ENCODE measurements around the gene MAP2. TPM values are rescaled to one million over a fixed set of nuclear protein-coding genes. Genes with fewer than 3 reads are reported as not detected.

MAP2 gene
- total RNA-seq, 3 donors from 2014 or later: 8.2 to 18.6 (median 11.5) TPM

DNA sequence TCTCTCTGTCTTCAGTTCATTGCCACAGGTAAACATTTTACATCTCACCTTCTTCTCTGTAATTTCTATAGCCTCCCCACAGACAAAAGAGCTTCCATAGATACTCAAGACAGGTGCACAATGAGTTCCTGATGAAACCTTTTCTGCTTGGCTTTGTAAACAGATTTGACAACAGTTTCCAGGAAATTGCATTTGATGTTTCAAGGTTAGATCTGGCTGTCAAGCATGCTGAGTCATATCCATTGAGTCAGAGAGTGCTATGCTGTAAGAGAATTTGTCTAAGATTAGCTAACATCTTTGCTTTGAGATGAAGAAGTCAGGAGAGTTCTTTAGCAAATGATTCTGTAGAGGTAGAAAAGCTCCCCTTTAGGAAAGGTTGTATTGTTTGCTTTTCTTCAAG lies 40.6 kb upstream of the MAP2 start:
- Histone ChIP-seq H3K27ac (no peak overlapping the region), H3K9me3 (no peaks in the 10 kb centered on the region), H3K4me1 (no peaks in the 10 kb centered on the region), H3K36me3 (no peaks in the 10 kb centered on the region), H3K4me3 (no peak overlapping the region), H3K27me3 (no peaks in the 10 kb centered on the region)
- intact Hi-C loops (cut with DNase I; ENCODE audit: low total_unique reads): no loop called here
- DNase-seq (ENCODE audit: low spot score in 2 of 2): no peak
- TF ChIP-seq POLR2AphosphoS5 (IDR thresholded peaks at IDR 0.05) (no peak), POLR2A (IDR thresholded peaks at IDR 0.05) (no peak)
- TF ChIP-seq, protein P1, sequence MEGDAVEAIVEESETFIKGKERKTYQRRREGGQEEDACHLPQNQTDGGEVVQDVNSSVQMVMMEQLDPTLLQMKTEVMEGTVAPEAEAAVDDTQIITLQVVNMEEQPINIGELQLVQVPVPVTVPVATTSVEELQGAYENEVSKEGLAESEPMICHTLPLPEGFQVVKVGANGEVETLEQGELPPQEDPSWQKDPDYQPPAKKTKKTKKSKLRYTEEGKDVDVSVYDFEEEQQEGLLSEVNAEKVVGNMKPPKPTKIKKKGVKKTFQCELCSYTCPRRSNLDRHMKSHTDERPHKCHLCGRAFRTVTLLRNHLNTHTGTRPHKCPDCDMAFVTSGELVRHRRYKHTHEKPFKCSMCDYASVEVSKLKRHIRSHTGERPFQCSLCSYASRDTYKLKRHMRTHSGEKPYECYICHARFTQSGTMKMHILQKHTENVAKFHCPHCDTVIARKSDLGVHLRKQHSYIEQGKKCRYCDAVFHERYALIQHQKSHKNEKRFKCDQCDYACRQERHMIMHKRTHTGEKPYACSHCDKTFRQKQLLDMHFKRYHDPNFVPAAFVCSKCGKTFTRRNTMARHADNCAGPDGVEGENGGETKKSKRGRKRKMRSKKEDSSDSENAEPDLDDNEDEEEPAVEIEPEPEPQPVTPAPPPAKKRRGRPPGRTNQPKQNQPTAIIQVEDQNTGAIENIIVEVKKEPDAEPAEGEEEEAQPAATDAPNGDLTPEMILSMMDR (IDR thresholded peaks at IDR 0.05): no peak

DNA sequence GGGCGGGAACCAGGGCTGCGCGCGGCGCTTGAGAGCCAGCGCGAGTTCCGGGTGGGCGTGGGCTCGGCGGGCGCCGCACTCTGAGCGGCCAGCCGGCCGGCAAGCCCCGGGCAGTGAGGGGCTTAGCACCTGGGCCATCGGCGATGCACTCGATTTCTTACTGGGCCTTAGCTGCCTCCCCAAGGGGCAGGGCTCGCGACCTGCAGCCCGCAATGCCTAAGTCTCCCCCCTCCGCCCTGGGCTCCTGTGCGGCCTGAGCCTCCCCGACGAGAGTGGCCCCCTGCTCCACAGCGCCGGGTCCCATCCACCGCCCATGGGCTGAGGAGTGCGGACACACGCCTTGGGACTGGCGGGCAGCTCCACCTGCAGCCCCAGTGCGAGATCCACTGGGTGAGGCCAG lies 36.5 kb upstream of the MAP2 start:
- H3K4me3 ChIP-seq: no peak overlapping the region
- intact Hi-C loops (cut with DNase I; ENCODE audit: low total_unique reads): no loop called here
- H3K9me3 ChIP-seq: no peaks in the 10 kb centered on the region
- no peaks in the 10 kb centered on the region for H3K36me3 ChIP-seq
- H3K4me1 ChIP-seq: no peaks in the 10 kb centered on the region
- H3K27ac ChIP-seq: no peak overlapping the region
- DNase-seq (ENCODE audit: low spot score in 2 of 2): no peak
- no peaks in the 10 kb centered on the region for H3K27me3 ChIP-seq
- TF ChIP-seq POLR2AphosphoS5 (IDR thresholded peaks at IDR 0.05) (no peak), POLR2A (IDR thresholded peaks at IDR 0.05) (no peak)
- TF ChIP-seq, protein P1 (IDR thresholded peaks at IDR 0.05): no peak

DNA sequence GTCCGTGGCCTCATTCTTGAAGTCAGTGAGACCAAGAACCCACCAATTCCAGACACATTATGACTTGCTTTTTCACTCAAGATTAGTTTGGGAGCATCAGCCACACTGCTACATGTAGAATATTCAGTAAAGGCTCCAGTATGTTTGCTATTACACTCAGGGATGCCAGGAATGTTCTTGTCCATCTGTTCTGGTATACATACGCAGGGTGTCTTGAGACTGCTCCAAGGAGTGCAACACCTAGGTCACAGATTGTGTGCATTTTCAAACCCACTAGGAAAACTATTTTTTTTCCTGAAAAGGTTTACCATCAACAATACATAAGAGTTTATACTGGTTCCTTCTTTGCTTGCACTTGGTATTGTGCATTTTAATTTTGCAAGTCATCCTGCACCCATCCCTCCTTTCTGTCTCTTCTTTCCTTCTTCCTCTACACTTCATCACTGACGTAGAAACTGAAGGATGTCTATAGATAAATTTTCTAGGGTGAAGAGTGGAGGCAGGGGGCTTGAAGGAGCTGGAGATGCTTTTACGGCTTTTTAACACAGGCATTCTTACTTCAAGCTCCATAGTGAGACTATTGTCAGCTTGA lies 35.3 kb upstream of the MAP2 start:
- H3K36me3 ChIP-seq: no peaks in the 10 kb centered on the region
- no peaks in the 10 kb centered on the region for H3K9me3 ChIP-seq
- no peaks in the 10 kb centered on the region for H3K4me1 ChIP-seq
- intact Hi-C loops (cut with DNase I; ENCODE audit: low total_unique reads): no loop called here
- no peak overlapping the region for H3K4me3 ChIP-seq
- DNase-seq (ENCODE audit: low spot score in 2 of 2): no peak
- TF ChIP-seq, protein P1 (IDR thresholded peaks at IDR 0.05): no peak
- H3K27ac ChIP-seq: no peak overlapping the region
- H3K27me3 ChIP-seq: no peaks in the 10 kb centered on the region

DNA sequence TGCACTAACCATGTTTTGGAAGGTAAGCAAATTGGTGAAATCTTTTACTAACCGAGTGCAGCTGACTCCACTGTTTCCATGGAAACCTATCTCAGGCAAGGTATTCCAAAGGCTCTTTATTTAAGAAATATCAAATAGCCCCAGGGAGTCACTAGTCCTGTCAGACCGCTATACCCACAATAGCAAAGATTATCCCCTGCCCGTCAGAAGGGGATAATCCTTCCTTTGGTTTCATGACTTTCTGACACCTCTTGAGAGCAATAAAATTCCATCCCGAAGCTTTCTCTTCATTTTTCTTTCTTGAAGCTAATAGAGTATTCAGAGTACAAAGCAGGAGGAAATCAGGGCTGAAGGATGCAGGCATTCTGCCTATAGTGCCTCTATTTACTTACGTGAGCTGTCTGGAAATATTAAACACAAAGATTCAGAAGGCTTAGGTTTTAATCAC lies 34.7 kb upstream of the MAP2 start:
- DNase-seq (ENCODE audit: low spot score in 2 of 2): no peak
- Histone ChIP-seq H3K9me3 (no peaks in the 10 kb centered on the region), H3K36me3 (no peaks in the 10 kb centered on the region), H3K4me3 (no peak overlapping the region), H3K4me1 (no peaks in the 10 kb centered on the region), H3K27ac (no peak overlapping the region), H3K27me3 (no peaks in the 10 kb centered on the region)
- TF ChIP-seq POLR2AphosphoS5 (IDR thresholded peaks at IDR 0.05): no peak
- no peak for TF ChIP-seq POLR2A (IDR thresholded peaks at IDR 0.05)
- TF ChIP-seq, protein P1 (IDR thresholded peaks at IDR 0.05): no peak
- intact Hi-C loops (cut with DNase I; ENCODE audit: low total_unique reads): no loop called here

DNA sequence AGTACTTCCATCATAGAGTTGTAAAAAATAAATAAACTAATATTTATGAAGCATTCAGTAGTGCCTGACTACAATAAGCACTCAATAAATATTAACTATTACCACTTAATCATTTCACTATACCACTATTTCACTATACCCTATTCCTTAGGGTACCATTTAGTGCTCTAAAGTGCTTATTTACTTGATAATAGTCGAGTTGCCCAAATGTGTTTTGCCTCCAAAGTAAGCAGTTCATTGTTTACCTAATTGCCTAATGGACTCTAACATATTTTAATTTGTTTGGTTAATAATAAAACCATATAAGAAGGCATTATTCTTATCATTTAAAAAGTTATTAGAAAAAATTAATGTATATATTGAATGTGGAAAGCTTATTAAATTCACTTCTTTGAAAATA lies 33.0 kb upstream of the MAP2 start:
- no peak overlapping the region for H3K27ac ChIP-seq
- TF ChIP-seq POLR2AphosphoS5 (IDR thresholded peaks at IDR 0.05) (no peak), POLR2A (IDR thresholded peaks at IDR 0.05) (no peak)
- TF ChIP-seq, protein P1 (IDR thresholded peaks at IDR 0.05): no peak
- H3K36me3 ChIP-seq: no peaks in the 10 kb centered on the region
- H3K4me3 ChIP-seq: no peak overlapping the region
- H3K27me3 ChIP-seq: no peaks in the 10 kb centered on the region
- H3K4me1 ChIP-seq: no peaks in the 10 kb centered on the region
- DNase-seq (ENCODE audit: low spot score in 2 of 2): no peak
- intact Hi-C loops (cut with DNase I; ENCODE audit: low total_unique reads): no loop called here
- no peaks in the 10 kb centered on the region for H3K9me3 ChIP-seq
